SK-N-SH (cell line): ENCODE data around the gene TBPL1. TPM values are rescaled to one million over a fixed set of nuclear protein-coding genes. Genes with fewer than 3 reads are reported as not detected.

Experiments
- CTCF ChIA-PET: fragments of 300-600, 350-600 bp; formaldehyde crosslinking; extraction: SDS; loops from one replicate; lab custom pipeline; 2021; lab: Yijun Ruan, JAX
- POLR2A ChIA-PET: fragments of 350-600 bp; sonication (Branson Sonifier 250); formaldehyde crosslinking; extraction: SDS; loops from one replicate; lab custom pipeline; 2020; ENCODE audit warnings: antibody characterized with exemption, inconsistent platforms; lab: Yijun Ruan, JAX
- DNase-seq: peaks from one replicate; pipeline ENCODE4 v3.0.0; 2012
- H2AFZ ChIP-seq: fragments of 200-600 bp; sonication (generic); 2 replicates; pipeline ENCODE4 v1.8.1; 2016; ENCODE audit warnings: antibody characterized with exemption, mild to moderate bottlenecking, low read depth
- H3F3A ChIP-seq: fragments of 200-600 bp; sonication (generic); replicated peaks from 2 replicates; pipeline ENCODE3; 2016; ENCODE audit warnings: antibody characterized with exemption, mild to moderate bottlenecking; ENCODE audit not compliant: insufficient read depth
- H3K27ac ChIP-seq, 2 experiments: fragments of 200-500 bp in 1 of 2; fragments of 200-600 bp in 1 of 2; sonication (Bioruptor generic) in 1 of 2; sonication (generic), shearing (Covaris generic) in 1 of 2; 2 replicates each; pipeline versions ENCODE4 v1.5.1 to v1.6.1; 2014 to 2016; ENCODE audit warnings: low read depth in 2 of 2, inconsistent platforms in 1 of 2, low read length in 1 of 2, mild to moderate bottlenecking in 1 of 2, mixed read lengths in 1 of 2
- H3K27me3 ChIP-seq: fragments of 200-600 bp; sonication (generic), shearing (Covaris generic); 2 replicates; pipeline ENCODE4 v1.6.1; 2016; ENCODE audit warnings: mixed run types; ENCODE audit not compliant: insufficient read depth
- H3K36me3 ChIP-seq, 2 experiments: fragments of 200-500 bp in 1 of 2; fragments of 200-600 bp in 1 of 2; sonication (Bioruptor generic) in 1 of 2; sonication (generic) in 1 of 2; replicated peaks in 1 of 2; 2 replicates each; pipeline versions ENCODE3 to v1.5.1; 2014 to 2016; ENCODE audit warnings: low read length in 1 of 2, mild to moderate bottlenecking in 1 of 2; ENCODE audit not compliant: insufficient read depth in 2 of 2, control insufficient read depth in 1 of 2
- H3K4me1 ChIP-seq, 2 experiments: fragments of 200-500 bp in 1 of 2; fragments of 200-600 bp in 1 of 2; sonication (Bioruptor generic) in 1 of 2; sonication (generic), shearing (Covaris generic) in 1 of 2; 2 replicates each; pipeline versions ENCODE4 v1.5.1 to v1.6.1; 2014 to 2016; ENCODE audit warnings: low read depth in 1 of 2, low read length in 1 of 2, mixed run types in 1 of 2; ENCODE audit not compliant: insufficient read depth in 2 of 2, control insufficient read depth in 1 of 2
- H3K4me2 ChIP-seq: fragments of 200-600 bp; sonication (generic), shearing (Covaris generic); 2 replicates; pipeline ENCODE4 v1.6.1; 2017; ENCODE audit warnings: mixed run types
- H3K4me3 ChIP-seq, 2 experiments: fragments of 200-500 bp in 1 of 2; fragments of 200-600 bp in 1 of 2; sonication (Bioruptor generic) in 1 of 2; sonication (generic), shearing (Covaris generic) in 1 of 2; 2 replicates each; pipeline versions ENCODE4 v1.5.1 to v1.8.1; 2014 to 2016; ENCODE audit warnings: low read depth in 2 of 2, inconsistent platforms in 1 of 2, low read length in 1 of 2, mild to moderate bottlenecking in 1 of 2, mixed read lengths in 1 of 2, moderate library complexity in 1 of 2
- H3K79me2 ChIP-seq: fragments of 200-600 bp; sonication (generic); 2 replicates; pipeline ENCODE4 v1.8.1; 2017; ENCODE audit warnings: mild to moderate bottlenecking; ENCODE audit not compliant: insufficient read depth
- H3K9ac ChIP-seq: fragments of 200-600 bp; sonication (generic); 2 replicates; pipeline ENCODE4 v1.6.1; 2017; ENCODE audit warnings: mixed run types
- H3K9me2 ChIP-seq: fragments of 200-600 bp; sonication (generic); 2 replicates; pipeline ENCODE4 v1.6.1; 2017; ENCODE audit warnings: mixed run types
- H3K9me3 ChIP-seq: fragments of 200-600 bp; sonication (generic); 2 replicates; pipeline ENCODE4 v1.6.1; 2017; ENCODE audit warnings: mixed run types, mild to moderate bottlenecking, moderate library complexity
- H4K20me1 ChIP-seq: fragments of 200-600 bp; sonication (generic); 2 replicates; pipeline ENCODE4 v1.6.1; 2017; ENCODE audit warnings: mild to moderate bottlenecking, mixed run types; ENCODE audit not compliant: insufficient read depth
- CHD2 ChIP-seq: fragments of 150-350 bp; IDR thresholded peaks from 2 replicates; pipeline ENCODE4 v1.6.1; 2018; ENCODE audit warnings: low read length; ENCODE audit not compliant: partially characterized antibody
- EP300 ChIP-seq, 2 experiments: IDR thresholded peaks; 2 replicates each; pipeline versions ENCODE4 v1.4.0 to v1.6.1; 2012; ENCODE audit warnings: borderline replicate concordance in 1 of 2, low read depth in 1 of 2, low read length in 1 of 2
- GABPA ChIP-seq: IDR thresholded peaks from 2 replicates; pipeline ENCODE4 v1.4.0; 2012; ENCODE audit warnings: low read depth, mild to moderate bottlenecking
- GATA2 ChIP-seq: sonication (generic); formaldehyde crosslinking; IDR thresholded peaks from 2 replicates; pipeline ENCODE4 v1.5.0; 2020; ENCODE audit warnings: mild to moderate bottlenecking, missing genetic modification reagents
- MXI1 ChIP-seq: IDR thresholded peaks from 2 replicates; pipeline ENCODE4 v1.6.1; 2012; ENCODE audit warnings: mild to moderate bottlenecking, low read depth, low read length, improper control_type of control experiment
- POLR2AphosphoS5 ChIP-seq: IDR thresholded peaks from 2 replicates; pipeline ENCODE4 v1.6.1; 2012; ENCODE audit warnings: low read depth, low read length
- RAD21 ChIP-seq: IDR thresholded peaks from 2 replicates; pipeline ENCODE4 v1.6.1; 2012; ENCODE audit warnings: mild to moderate bottlenecking, low read length
- RFX5 ChIP-seq: IDR thresholded peaks from 2 replicates; pipeline ENCODE4 v1.6.1; 2012; ENCODE audit warnings: mild to moderate bottlenecking, improper control_type of control experiment, low read length
- RXRA ChIP-seq: IDR thresholded peaks from 2 replicates; pipeline ENCODE4 v1.4.0; 2012; ENCODE audit warnings: low read depth, mild to moderate bottlenecking, borderline replicate concordance
- SIN3A ChIP-seq: IDR thresholded peaks from 2 replicates; pipeline ENCODE4 v1.6.1; 2012; ENCODE audit warnings: low read depth, mild to moderate bottlenecking, low read length, moderate library complexity, borderline replicate concordance
- TCF12 ChIP-seq: IDR thresholded peaks from 2 replicates; pipeline ENCODE4 v1.4.0; 2012
- WGBS: methylation state at CpG from one replicate; pipeline ENCODE4 v1.1.6; 2017; ENCODE audit warnings: low lambda C conversion rate; 5-methylcytosine and 5-hydroxymethylcytosine counted together
- polyA plus RNA-seq, 3 experiments: library from polyadenylated mRNA; depleted of rRNA; stranded (reverse); fragments of >200 nt; gene quantifications; 2 replicates each; pipeline ENCODE4 v1.2.3, GENCODE V29; 2012
- TF ChIP-seq, protein P1 (sequence below): IDR thresholded peaks from 2 replicates; pipeline ENCODE4; 2012
- TF ChIP-seq, protein P2 (sequence below): fragments of 150-350 bp; IDR thresholded peaks from 2 replicates; pipeline ENCODE4 v1.6.1; 2016; ENCODE audit warnings: mild to moderate bottlenecking, low read depth, low read length

Gene TBPL1
- polyA plus RNA-seq, 1 of the 3 experiments (the other 2 are of a cell fraction): 16.3 TPM

DNA sequence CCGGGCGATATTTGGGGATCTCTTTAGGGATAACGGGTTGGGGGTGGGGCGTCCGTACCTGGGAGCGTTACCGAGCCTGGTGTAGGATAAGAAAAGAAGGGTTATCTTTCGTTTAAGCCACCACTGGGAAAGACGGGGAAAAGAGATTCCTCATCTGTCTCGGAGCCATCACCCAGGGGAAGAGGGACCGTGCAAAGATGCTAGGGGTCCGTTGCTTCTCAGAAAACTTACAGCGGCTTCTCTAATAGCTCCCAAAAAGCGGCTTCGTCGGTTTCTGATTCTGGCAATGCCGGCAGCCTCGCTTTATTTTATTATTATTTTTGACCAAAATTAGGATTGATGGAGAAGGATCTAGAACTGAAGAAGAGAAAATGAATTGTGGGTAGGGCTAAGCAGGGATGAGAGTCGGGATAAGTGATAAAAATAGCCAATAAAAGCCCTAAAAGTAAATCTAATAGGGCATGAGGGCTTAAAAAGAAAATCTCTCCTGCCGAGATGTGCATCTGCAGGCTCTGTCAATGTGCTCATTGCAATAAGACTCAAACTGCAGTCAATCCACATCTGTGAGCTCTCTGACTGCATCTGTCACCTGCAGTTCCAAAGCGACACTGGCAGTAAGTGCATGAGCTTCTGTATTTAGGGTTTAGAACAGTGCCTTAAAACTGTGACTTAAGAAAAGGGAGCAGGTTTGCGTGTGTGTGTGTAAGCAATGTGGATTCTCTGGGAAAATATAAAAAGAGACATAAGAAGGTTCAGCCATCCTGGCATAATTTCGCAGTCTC, 801 bp downstream of the TBPL1 start:
- Histone ChIP-seq H3K9me2 (no peaks in the 10 kb centered on the region), H2AFZ (peak overlapping the region; percentile 80), H3K4me2 (peak overlapping the region; percentile 94), H3K9me3 (no peaks in the 10 kb centered on the region), H3K4me3 (peak overlapping the region; percentile 77 to 98), H4K20me1 (peaks cover 36% of the 10 kb centered on the region), H3K36me3 (no peaks in the 10 kb centered on the region), H3K27me3 (no peaks in the 10 kb centered on the region), H3K27ac (peak overlapping the region; percentile 92 to 94), H3K9ac (peak overlapping the region; percentile 85), H3K79me2 (peaks cover 57% of the 10 kb centered on the region), H3K4me1 (peaks cover 6 to 24% of the 10 kb centered on the region in 2 experiments; a peak in 3 of 4 replicates), H3F3A (peaks cover 10% of the 10 kb centered on the region)
- DNase-seq: peak; percentile 22
- ChIA-PET CTCF (interaction anchor here (0.6 to 7.1 kb wide), 10 partner anchors 12 to 1103 kb away, joined by 3 to 42 read pairs (median 6); no protein-coding TSS in a partner anchor), POLR2A (interaction anchor here (0.7 to 2.4 kb wide), 3 partner anchors 12 to 30 kb away, joined by 3 to 6 read pairs (median 3); no protein-coding TSS in a partner anchor)
- peak; percentile 72; the same call in 1 of the 2 replicates for TF ChIP-seq MXI1
- TF ChIP-seq CHD2: no peak
- WGBS: 2% methylated on average over 23 of the region's 23 CpGs

DNA sequence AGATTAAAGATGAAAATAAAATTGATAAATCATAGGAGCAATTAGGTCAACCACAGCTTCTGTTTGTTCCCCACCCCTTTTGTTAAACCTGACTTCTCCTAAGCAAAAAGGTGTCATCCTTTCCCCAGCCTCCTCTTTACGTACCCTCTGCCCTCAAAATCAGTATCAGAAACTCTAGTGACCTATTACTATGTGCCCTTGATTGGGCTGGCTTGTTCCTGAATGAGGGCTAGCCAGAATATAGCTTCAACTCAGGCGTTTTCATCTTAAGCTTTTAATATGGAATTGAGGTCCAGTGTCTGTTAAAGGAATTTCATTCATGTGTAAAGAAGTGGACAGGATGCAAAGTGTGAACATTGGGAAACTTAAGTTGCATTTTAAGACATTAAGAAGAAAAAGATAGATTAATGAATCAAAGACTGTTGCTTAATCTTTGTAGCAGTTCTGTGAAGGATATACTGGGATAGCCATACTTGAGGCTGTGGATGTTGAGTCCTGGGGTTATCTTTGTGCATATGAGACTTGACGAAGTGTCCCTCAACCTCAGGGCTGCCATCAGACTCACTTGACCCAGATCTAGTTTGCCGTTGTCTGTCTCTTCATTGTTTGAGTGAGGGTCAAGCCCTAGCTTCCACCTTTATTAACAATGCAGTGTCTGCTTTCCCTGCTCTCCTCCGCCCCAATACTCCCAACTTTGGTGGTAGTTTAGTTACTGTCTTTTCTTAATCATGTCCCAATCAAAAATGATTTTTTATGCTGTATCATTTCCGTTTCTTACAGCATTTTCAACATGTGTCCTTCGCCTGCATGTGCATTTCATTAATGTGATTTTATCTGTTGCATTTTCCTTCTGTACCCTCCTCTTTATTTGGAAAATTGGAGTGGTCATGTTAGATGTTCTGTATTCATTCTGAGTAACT, 1.9 kb downstream of the TBPL1 start:
- Histone ChIP-seq H4K20me1 (peaks cover 46% of the 10 kb centered on the region), H3K36me3 (no peaks in the 10 kb centered on the region), H3K9me2 (no peaks in the 10 kb centered on the region), H3K9me3 (no peaks in the 10 kb centered on the region), H3K9ac (peak overlapping the region; percentile 85; the same call in 1 of the 2 replicates), H3K79me2 (peaks cover 68% of the 10 kb centered on the region), H3K4me3 (peak overlapping the region; percentile 77 to 98), H3K27me3 (no peaks in the 10 kb centered on the region), H3K27ac (peak overlapping the region in 1 of 2 experiments; percentile 72; a peak in 2 of 4 replicates), H3K4me1 (peaks cover 6 to 24% of the 10 kb centered on the region in 2 experiments; a peak in 3 of 4 replicates), H2AFZ (no peak overlapping the region), H3K4me2 (peak overlapping the region; percentile 94), H3F3A (peaks cover 10% of the 10 kb centered on the region)
- peak; percentile 28 for DNase-seq
- WGBS: 37% methylated on average over 7 of the region's 7 CpGs
- POLR2A ChIA-PET: interaction anchor here (0.7 to 2.4 kb wide), 2 partner anchors 13 to 18 kb away, joined by 3 to 6 read pairs; no protein-coding TSS in a partner anchor
- TF ChIP-seq RAD21 (no peak), TCF12 (peak; percentile 12; the same call in 1 of the 2 replicates), RFX5 (no peak), GABPA (no peak), RXRA (no peak), EP300 (IDR thresholded peaks at IDR 0.05; ENCODE audit: borderline replicate concordance in 1 of 2, low read depth in 1 of 2, low read length in 1 of 2) (no peak; a peak in 1 of 4 replicates), GATA2 (CRISPR knock-in tag) (peak; percentile 39; the same call in 1 of the 2 replicates), SIN3A (no peak), POLR2AphosphoS5 (no peak)
- TF ChIP-seq, protein P1, sequence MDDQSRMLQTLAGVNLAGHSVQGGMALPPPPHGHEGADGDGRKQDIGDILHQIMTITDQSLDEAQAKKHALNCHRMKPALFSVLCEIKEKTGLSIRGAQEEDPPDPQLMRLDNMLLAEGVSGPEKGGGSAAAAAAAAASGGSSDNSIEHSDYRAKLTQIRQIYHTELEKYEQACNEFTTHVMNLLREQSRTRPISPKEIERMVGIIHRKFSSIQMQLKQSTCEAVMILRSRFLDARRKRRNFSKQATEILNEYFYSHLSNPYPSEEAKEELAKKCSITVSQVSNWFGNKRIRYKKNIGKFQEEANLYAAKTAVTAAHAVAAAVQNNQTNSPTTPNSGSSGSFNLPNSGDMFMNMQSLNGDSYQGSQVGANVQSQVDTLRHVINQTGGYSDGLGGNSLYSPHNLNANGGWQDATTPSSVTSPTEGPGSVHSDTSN: no peak
- TF ChIP-seq, protein P2, sequence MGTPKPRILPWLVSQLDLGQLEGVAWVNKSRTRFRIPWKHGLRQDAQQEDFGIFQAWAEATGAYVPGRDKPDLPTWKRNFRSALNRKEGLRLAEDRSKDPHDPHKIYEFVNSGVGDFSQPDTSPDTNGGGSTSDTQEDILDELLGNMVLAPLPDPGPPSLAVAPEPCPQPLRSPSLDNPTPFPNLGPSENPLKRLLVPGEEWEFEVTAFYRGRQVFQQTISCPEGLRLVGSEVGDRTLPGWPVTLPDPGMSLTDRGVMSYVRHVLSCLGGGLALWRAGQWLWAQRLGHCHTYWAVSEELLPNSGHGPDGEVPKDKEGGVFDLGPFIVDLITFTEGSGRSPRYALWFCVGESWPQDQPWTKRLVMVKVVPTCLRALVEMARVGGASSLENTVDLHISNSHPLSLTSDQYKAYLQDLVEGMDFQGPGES: no peak
- CTCF ChIA-PET: interaction anchor here (1.0 to 7.1 kb wide), 12 partner anchors 8 to 142 kb away, joined by 3 to 42 read pairs (median 10); no protein-coding TSS in a partner anchor
